Hepatocyte (in vitro differentiated cells): Measurements from ENCODE around the gene NOTUM. TPM values are rescaled to one million over a fixed set of nuclear protein-coding genes. Genes with fewer than 3 reads are reported as not detected.

Experiments used
- DNase-seq: peaks from one replicate; pipeline ENCODE4 v3.0.0-alpha.2; 2016; ENCODE audit warnings: low spot score
- H2AFZ ChIP-seq: fragments of 200-600 bp; sonication (generic); 2 replicates; pipeline ENCODE4 v1.6.0; 2016; ENCODE audit warnings: antibody characterized with exemption, mild to moderate bottlenecking
- H3K27ac ChIP-seq: fragments of 200-600 bp; sonication (generic); 2 replicates; pipeline ENCODE4 v1.5.1; 2016; ENCODE audit warnings: mild to moderate bottlenecking
- H3K27me3 ChIP-seq: fragments of 200-600 bp; sonication (generic); 2 replicates; pipeline ENCODE4 v1.6.1; 2016
- H3K36me3 ChIP-seq: fragments of 200-600 bp; sonication (generic); replicated peaks from 2 replicates; pipeline ENCODE4 v1.5.1; 2016; ENCODE audit warnings: low read depth; ENCODE audit not compliant: insufficient read depth
- H3K4me1 ChIP-seq: fragments of 200-600 bp; sonication (generic); 2 replicates; pipeline ENCODE4 v1.5.1; 2016; ENCODE audit warnings: mild to moderate bottlenecking, moderate library complexity; ENCODE audit not compliant: insufficient read depth
- H3K4me2 ChIP-seq: fragments of 200-600 bp; sonication (generic); 2 replicates; pipeline ENCODE4 v1.6.0; 2016
- H3K4me3 ChIP-seq: fragments of 200-600 bp; sonication (generic); 2 replicates; pipeline ENCODE4 v1.5.1; 2016; ENCODE audit warnings: mild to moderate bottlenecking
- H3K79me2 ChIP-seq: fragments of 200-600 bp; sonication (generic); 2 replicates; pipeline ENCODE4 v1.6.0; 2017; ENCODE audit warnings: mild to moderate bottlenecking
- H3K9me2 ChIP-seq: fragments of 200-600 bp; sonication (generic); replicated peaks from 2 replicates; pipeline ENCODE4 v1.6.0; 2017; ENCODE audit warnings: mild to moderate bottlenecking; ENCODE audit not compliant: insufficient read depth
- H3K9me3 ChIP-seq: fragments of 200-600 bp; sonication (generic); 2 replicates; pipeline ENCODE4 v1.5.1; 2016; ENCODE audit warnings: low read depth, mild to moderate bottlenecking
- H4K20me1 ChIP-seq: fragments of 200-600 bp; sonication (generic); 2 replicates; pipeline ENCODE4 v1.6.0; 2016; ENCODE audit warnings: mild to moderate bottlenecking; ENCODE audit not compliant: insufficient read depth, poor library complexity, severe bottlenecking
- CTCF ChIP-seq: fragments of 200-600 bp; sonication (generic); IDR thresholded peaks from 2 replicates; pipeline ENCODE4 v1.5.1; 2016; ENCODE audit warnings: antibody characterized with exemption, mild to moderate bottlenecking; ENCODE audit not compliant: poor library complexity
- EZH2 ChIP-seq: fragments of 200-600 bp; sonication (generic); IDR thresholded peaks from 2 replicates; pipeline ENCODE4 v1.6.1; 2016; ENCODE audit warnings: antibody characterized with exemption, mild to moderate bottlenecking, borderline replicate concordance
- EZH2phosphoT487 ChIP-seq: fragments of 200-600 bp; sonication (generic); IDR thresholded peaks from one replicate; pipeline ENCODE4 v1.6.1; 2018; ENCODE audit warnings: antibody characterized with exemption, mild to moderate bottlenecking, low read depth, moderate library complexity; ENCODE audit not compliant: unreplicated experiment, severe bottlenecking
- WGBS: methylation state at CpG from one replicate; pipeline ENCODE4 v1.1.6; 2016; ENCODE audit warnings: low lambda C conversion rate; ENCODE audit errors: missing lambda C conversion rate; 5-methylcytosine and 5-hydroxymethylcytosine counted together
- polyA plus RNA-seq: library from polyadenylated mRNA; unstranded; fragments of >200 nt; fragmentation: Nextera tagmentation; extraction: Ambion mirVana; gene quantifications from 2 replicates; pipeline ENCODE4 v1.2.1, GENCODE V29; 2016
- total RNA-seq: library from RNA; depleted of rRNA; stranded (reverse); fragments of >200 nt; gene quantifications from 2 replicates; pipeline ENCODE4 v1.2.3, GENCODE V29; 2014

NOTUM gene
- total and polyA plus RNA-seq, 2 experiments from 2014 or later: 1.0 to 4.7 TPM

- H3K36me3 ChIP-seq: no peaks in the 10 kb centered on the region
- no peaks in the 10 kb centered on the region for H3K9me3 ChIP-seq
- H2AFZ ChIP-seq: no peak overlapping the region
- H3K79me2 ChIP-seq: peaks cover 4% of the 10 kb centered on the region
- H3K4me2 ChIP-seq: peak overlapping the region; percentile 68
- H3K27me3 ChIP-seq: no peaks in the 10 kb centered on the region
- peaks cover 20% of the 10 kb centered on the region for H3K4me1 ChIP-seq
- no peak overlapping the region for H3K4me3 ChIP-seq
- 92% methylated on average over 24 of the region's 25 CpGs for WGBS
- peak overlapping the region; percentile 83 for H3K27ac ChIP-seq
- H4K20me1 ChIP-seq: no peaks in the 10 kb centered on the region
- DNase-seq: no peak
- TF ChIP-seq EZH2 (no peak), CTCF (no peak), EZH2phosphoT487 (no peak)
- H3K9me2 ChIP-seq: no peaks in the 10 kb centered on the region
These were observed 30.1 kb upstream of the NOTUM start for GRCh38 chr17:81990836-81991683.

- no peaks in the 10 kb centered on the region for H3K9me3 ChIP-seq
- H3K36me3 ChIP-seq: no peaks in the 10 kb centered on the region
- TF ChIP-seq EZH2: no peak
- TF ChIP-seq EZH2phosphoT487: no peak
- no peak for TF ChIP-seq CTCF
- H3K27me3 ChIP-seq: no peaks in the 10 kb centered on the region
- H3K4me2 ChIP-seq: no peak overlapping the region
- H3K4me1 ChIP-seq: peaks cover 13% of the 10 kb centered on the region
- H3K4me3 ChIP-seq: no peak overlapping the region
- no peaks in the 10 kb centered on the region for H3K9me2 ChIP-seq
- 96% methylated on average over 26 of the region's 26 CpGs for WGBS
- DNase-seq: no peak
- no peak overlapping the region for H3K27ac ChIP-seq
- H3K79me2 ChIP-seq: no peaks in the 10 kb centered on the region
- no peak overlapping the region for H2AFZ ChIP-seq
- H4K20me1 ChIP-seq: no peaks in the 10 kb centered on the region
These were observed 26.3 kb upstream of the NOTUM start for GRCh38 chr17:81987161-81987770.

- Histone ChIP-seq H3K4me1 (peaks cover 6% of the 10 kb centered on the region), H4K20me1 (no peaks in the 10 kb centered on the region), H3K4me3 (no peak overlapping the region), H3K36me3 (no peaks in the 10 kb centered on the region), H2AFZ (no peak overlapping the region), H3K79me2 (no peaks in the 10 kb centered on the region), H3K4me2 (no peak overlapping the region), H3K27ac (no peak overlapping the region), H3K9me3 (no peaks in the 10 kb centered on the region), H3K9me2 (no peaks in the 10 kb centered on the region), H3K27me3 (no peaks in the 10 kb centered on the region)
- DNase-seq: no peak
- no peak for TF ChIP-seq EZH2phosphoT487
- no peak for TF ChIP-seq CTCF
- no peak for TF ChIP-seq EZH2
- WGBS: 98% methylated on average over 26 of the region's 26 CpGs
These were observed 25.6 kb upstream of the NOTUM start for GRCh38 chr17:81986606-81987005.
